GM19023 (cell line): ENCODE results near the gene MTF2.

Experiments
- ATAC-seq: cut with Tn5 transposase; IDR thresholded peaks from one replicate; pipeline ENCODE4 v1.9.1; 2021; ENCODE audit warnings: mild to moderate bottlenecking, moderate library complexity; ENCODE audit not compliant: unreplicated experiment

MTF2 gene

GRCh38 chr1:93081716-93082115 is 2.6 kb downstream of the MTF2 start:
- ATAC-seq, result no peak

- ATAC-seq, result no peak
These were observed 3.2 kb downstream of the MTF2 start for GRCh38 chr1:93082313-93082712.

GRCh38 chr1:93083979-93084378 is 4.9 kb downstream of the MTF2 start:
- no peak for ATAC-seq

GRCh38 chr1:93087532-93087931 is 8.4 kb downstream of the MTF2 start:
- ATAC-seq, result no peak

- ATAC-seq, result no peak
These were observed 14.4 kb downstream of the MTF2 start for GRCh38 chr1:93093332-93094006.

- ATAC-seq, result no peak
These were observed 16.9 kb downstream of the MTF2 start for GRCh38 chr1:93095804-93096585.

- ATAC-seq, result no peak
These were observed 23.1 kb downstream of the MTF2 start for GRCh38 chr1:93102142-93102541.

- no peak for ATAC-seq
These were observed 27.1 kb downstream of the MTF2 start for GRCh38 chr1:93106226-93106625.

- ATAC-seq, result no peak
These were observed 28.3 kb downstream of the MTF2 start for GRCh38 chr1:93107395-93107794.

GRCh38 chr1:93108335-93108734 is 29.3 kb downstream of the MTF2 start:
- no peak for ATAC-seq

- ATAC-seq, result no peak
These were observed 30.5 kb downstream of the MTF2 start for GRCh38 chr1:93109578-93109977.

GRCh38 chr1:93111065-93111464 is 32.0 kb downstream of the MTF2 start:
- ATAC-seq, result no peak

GRCh38 chr1:93111561-93111960 is 32.5 kb downstream of the MTF2 start:
- ATAC-seq, result no peak

- ATAC-seq, result no peak
These were observed 34.0 kb downstream of the MTF2 start for GRCh38 chr1:93113127-93113526.

- ATAC-seq, result no peak
These were observed 35.3 kb downstream of the MTF2 start for GRCh38 chr1:93114391-93114790.

GRCh38 chr1:93120614-93121013 is 41.5 kb downstream of the MTF2 start:
- no peak for ATAC-seq

GRCh38 chr1:93123201-93123783 is 44.2 kb downstream of the MTF2 start:
- no peak for ATAC-seq

GRCh38 chr1:93124556-93125355 is 45.7 kb downstream of the MTF2 start:
- ATAC-seq, result no peak

GRCh38 chr1:93129507-93130099 is 50.5 kb downstream of the MTF2 start:
- ATAC-seq, result no peak

- ATAC-seq, result no peak
These were observed 53.6 kb downstream of the MTF2 start for GRCh38 chr1:93132638-93133037.

- no peak for ATAC-seq
These were observed 57.4 kb downstream of the MTF2 start for GRCh38 chr1:93136445-93136844.
